T-helper 9 cell (primary cell): ENCODE results near the gene PIGR.
A peak's percentile ranks its signal among the peaks of the same experiment; 100 is the strongest.

Source experiments
- DNase-seq: peaks from one replicate; pipeline ENCODE4 v3.0.0-alpha.2; 2020

PIGR gene

DNA sequence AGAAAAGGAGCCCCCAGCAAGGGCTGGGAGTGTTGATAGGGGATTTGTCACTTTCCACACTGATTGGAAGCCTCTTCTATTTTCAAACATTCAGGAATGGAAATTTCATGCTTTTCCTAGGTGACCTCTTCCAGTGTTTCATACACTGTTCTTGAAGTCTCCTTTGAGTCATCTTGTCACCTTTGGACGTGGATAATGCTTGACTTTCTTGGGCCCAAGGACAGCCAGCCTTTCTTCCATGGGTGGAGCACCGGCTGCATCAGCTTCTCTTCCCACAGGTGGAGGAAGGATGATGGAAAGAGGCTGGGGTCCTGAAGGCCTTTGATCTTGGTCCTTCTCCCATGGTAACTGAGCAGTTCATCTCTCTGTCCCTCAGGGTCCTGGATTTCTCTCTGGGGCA, 11.9 kb upstream of the PIGR start:
- no peak for DNase-seq

DNA sequence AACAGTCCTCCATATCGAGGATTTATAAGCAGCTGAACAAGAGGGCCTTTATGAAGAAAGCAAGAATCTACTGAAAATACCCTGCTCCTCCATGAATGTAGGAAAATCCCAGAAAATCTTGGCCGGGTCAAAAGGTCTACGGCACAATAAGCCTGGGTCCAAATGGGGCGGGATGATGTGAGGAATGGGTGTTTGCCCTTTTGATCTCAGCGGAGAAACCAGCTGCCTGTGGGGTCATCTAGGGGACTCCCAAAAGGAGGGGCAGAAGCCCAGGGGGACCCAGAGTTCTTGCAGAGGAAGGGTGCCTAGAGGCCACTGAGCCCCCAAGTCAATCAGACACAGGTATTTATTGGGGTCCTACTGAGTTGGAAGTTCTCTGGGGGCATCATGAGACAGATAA, 11.4 kb upstream of the PIGR start:
- DNase-seq = no peak

DNA sequence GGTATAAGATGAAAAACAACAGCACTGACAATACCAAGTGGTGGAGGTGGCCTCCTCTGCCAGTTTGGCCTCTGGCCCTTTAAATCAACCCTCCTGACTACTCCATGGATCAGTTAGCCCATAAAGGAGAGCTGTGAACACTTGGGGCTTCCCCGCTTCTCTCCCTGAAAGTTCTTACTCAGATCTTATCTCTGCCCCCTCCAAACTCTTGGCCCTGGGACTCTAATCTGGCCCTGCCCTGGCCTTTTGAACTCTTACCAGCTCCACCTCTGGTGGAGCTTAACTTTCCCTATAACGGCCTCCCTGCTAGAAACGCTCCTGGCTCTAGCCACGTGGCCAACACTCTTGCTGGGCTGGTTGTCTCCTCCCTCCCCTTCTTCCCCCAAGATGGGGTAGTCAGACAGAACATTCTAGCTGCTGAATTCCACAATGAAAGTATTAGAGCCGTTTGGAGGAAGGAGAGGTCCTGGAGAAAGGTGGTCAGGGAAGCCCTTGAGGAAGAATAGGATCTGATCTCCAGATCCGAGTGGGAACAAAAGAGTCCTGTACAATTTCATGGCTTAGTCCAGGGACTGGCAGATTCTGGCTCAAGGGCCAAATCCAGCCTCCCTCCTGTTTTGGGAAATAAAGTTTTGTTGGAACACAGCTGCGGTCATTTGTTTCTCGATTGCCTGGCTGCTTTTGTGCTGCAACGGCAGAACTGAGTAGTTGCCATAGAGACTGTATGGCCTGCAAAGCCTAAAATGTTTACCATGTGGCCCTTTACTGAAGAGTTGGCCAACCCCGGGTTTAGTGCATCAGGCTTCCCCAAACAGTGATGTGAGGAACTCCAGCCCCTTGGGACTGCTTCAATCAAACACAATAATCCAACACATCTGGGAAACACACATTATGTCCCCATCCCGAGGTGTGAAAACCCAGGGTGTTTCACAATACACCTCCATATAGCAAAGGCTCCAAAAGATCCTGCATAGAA, 9.5 kb upstream of the PIGR start:
- DNase-seq = no peak

DNA sequence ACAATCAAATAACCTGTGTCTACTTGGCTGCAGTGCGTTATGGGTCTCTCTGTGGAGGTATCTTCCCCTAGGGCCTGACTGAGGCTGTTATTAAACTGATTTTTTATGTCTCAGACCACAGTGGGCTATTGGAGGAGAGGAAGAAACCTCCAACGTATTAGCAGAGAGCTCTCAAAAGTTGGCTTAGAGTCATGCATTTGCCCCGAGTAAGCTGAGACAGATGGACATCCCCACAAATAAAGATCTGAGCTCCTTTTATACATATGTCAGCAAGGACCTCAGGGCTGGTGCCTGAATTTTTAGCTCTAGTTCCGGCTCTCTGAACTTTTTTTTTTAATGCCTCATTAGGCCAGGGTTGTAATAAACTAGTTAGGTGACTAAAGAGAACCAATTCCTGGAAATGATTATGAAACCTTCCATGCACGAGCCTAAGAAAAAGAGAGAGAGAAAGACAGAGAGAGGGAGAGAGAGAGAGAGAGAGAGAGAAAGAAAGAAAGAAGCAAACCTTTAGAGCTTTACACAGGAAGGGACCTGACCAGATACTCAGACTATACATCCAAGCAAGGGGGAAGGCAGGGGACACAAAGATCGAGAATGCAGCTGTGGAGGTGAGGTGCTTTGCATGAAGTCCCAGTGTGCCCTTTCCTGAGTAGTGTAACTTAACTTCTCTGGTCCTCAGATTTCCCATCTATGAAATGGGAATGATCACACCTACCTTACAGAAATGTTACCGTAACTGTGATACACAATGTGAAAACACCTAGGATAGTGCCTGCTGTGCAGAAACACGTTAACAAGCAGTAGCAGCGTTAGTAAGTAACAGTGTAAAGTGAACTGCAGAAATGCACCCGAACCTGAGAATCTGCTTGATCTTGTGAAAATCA, 8.4 kb upstream of the PIGR start:
- DNase-seq = no peak

DNA sequence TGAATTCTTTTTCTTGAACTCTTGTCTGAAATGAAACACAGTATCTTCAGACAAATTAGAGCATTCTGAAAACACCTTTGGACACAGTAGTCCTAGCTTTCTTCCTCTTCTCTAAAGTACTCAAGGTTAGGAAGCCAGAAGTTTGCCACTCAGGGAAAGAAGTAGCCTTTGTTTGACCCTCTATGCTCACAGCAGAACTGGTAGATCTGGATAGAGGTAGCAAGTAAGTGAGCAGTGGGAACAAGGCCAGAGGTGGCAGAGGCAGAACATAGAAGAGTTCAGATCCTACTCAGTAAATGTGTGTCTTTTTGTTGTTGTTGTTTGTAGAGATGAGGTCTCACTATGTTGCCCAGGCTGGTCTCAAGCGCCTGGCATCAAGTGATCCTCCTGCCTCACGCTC, 7.4 kb upstream of the PIGR start:
- DNase-seq = no peak

DNA sequence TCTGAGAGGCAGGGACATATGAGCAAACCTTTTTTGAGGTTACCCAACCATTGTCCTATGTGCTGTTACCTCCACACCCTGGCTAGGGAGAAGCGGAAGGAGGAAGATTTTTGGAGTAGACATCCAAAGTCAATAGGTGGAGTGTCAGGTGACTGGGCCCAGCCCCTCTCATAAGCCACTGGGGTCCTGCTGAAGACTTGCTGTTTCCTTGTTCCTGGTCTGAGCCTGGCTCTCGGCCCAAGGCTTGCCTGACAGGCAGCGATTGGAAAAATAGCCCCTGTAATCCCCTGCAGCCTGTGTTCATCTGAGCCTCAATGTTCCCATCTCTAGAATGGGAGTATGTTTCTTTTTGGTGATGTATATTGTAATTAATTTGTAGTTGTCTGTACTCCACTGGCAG, 6.9 kb upstream of the PIGR start:
- no peak for DNase-seq

DNA sequence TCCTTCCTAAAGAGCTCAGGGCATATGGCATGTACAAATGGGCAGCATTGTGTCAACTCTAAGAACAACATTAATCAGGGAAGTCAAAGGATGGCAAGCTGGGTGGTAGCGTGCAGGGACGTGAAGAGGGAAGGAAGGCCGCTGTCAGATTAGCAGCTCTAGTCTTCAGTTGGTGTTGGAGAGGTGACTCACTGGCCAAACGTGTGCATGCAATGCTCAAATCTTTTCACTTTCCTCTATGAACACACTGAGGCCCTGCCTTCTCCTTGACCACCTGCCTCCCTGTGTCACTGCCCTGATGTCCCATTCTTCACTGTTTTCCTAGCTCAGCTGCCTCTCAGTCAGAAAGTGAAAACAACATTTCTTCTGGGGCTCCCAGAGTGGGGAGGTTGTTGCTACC, 5.9 kb upstream of the PIGR start:
- no peak for DNase-seq

DNA sequence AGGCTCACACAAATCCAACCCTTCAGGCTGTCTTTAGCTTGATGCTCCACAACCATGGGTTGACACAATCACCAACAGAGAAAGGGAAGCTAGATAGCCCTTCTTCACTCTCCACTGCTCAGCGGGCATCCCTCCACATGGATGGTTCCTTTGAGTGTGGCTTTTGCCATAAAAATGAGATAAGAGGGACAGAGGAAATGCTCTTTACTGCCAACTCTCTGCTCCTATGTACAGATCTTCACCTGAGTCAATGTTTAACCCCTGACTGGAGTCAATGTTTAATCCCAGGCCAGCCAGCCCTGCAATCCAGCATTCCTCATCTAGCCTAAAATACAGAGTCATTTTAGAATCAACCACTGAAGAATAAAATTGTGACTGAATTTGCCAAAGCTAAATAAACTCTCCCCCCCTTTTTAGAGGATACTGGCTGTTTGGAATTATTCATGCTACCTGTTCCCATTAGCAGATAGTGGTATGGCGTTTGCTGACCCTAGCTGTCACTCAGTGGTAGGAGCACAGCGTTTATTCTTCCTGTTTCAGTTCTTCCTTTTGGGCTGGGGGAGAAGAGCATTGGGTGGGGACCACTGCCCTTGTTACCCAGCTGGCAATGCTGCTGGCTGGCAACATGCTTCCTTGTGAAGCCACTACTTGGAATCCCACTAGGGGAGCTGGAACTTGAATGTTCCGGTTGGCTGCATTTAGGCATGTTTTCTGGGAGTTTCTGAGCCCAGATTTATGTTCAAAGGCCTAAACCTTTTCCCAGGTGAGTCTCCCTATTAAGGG, 5.2 kb upstream of the PIGR start:
- DNase-seq = no peak

DNA sequence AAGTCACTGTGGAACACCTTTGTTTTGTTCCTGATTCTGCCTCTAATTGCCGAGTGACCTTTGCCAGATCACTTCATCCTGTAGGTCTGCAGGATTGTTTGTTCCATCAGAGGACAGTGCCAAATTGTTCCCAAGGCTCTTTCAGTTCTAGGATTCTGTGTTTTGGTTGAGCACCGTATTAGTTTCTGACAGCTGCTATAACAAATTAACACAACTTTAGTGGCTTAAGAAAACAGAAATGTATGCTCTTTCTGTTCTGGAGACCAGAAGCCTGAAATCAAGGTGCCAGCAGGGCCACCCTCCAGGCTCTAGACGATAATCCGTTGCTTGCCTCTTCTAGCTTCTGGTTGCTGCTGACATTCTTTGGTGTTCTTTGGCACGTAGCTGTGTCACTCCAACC, 3.4 kb upstream of the PIGR start:
- DNase-seq = no peak

DNA sequence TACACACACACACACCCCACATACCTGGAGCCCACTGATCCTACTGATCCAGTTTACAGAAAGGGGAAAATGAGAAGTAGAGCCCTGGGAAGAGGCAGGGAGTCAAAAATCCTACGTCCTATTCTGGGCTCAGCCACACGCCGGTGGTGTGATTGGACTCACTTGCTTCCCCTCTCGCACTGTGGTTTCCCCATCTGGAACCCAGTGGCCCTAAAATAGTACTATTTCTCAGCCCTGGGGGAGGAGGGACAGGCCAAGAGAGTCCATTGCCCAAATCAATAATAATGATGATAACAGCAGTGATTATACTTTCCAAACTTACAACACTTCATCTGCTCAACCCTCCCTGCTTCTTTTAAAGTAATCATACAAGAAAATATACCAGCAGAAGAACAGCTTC, 2.9 kb upstream of the PIGR start:
- no peak for DNase-seq

DNA sequence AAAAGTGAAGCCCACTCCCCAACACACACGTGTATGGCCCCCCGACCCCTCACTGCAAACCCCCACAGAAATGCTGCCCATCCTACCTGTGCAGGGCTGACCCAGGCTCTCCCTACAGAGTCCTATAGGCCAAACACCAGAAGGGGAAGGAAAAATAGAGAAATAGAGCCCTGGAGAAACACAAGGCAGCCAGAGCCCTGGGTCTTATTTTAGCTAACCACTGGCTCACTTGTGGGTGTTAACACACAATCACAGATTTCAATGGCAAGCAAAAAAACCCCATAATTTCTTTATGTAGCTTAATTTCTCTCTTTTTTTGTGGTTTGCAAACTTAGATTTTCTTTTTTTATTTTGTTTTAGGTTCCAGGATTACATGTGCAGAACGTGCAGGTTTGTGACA, 989 bp upstream of the PIGR start:
- DNase-seq = no peak

DNA sequence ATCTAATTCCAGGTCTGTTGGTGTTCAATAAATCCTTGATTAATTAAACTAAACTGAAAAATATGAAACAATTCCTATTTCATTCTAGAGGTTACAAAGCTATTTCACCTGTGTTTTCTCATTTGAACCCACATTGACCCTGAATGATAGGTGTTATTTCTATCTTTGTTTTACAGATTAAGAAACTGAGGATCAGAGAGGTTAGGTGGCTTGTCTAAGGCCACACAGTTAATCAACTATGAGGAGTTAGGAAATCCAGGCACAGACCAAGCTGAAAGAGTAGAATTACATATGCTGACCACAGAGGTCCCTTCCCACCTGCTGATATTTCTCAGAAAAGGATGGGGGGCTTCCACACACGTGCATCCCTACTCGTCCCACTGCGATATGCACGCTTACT, 487 bp downstream of the PIGR start:
- no peak for DNase-seq

DNA sequence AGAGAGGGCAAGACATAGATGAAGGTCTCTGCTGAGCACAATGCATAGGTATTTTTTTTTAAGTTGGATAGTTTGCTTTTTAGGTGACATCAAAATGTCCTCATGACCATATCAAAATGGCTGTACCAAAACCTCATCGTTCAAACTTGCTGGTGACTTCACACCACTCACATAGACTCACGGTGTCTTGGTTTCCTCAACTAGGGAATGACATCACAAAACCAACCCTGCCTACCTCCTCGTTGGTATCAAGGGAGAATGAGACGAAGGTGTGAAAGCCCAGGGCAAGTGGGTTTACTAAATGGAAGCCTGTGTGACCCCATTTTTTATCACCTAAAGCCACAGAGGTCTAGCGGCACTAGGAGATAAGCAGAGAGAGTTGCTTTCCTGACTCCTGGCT, 1.6 kb downstream of the PIGR start:
- no peak for DNase-seq

DNA sequence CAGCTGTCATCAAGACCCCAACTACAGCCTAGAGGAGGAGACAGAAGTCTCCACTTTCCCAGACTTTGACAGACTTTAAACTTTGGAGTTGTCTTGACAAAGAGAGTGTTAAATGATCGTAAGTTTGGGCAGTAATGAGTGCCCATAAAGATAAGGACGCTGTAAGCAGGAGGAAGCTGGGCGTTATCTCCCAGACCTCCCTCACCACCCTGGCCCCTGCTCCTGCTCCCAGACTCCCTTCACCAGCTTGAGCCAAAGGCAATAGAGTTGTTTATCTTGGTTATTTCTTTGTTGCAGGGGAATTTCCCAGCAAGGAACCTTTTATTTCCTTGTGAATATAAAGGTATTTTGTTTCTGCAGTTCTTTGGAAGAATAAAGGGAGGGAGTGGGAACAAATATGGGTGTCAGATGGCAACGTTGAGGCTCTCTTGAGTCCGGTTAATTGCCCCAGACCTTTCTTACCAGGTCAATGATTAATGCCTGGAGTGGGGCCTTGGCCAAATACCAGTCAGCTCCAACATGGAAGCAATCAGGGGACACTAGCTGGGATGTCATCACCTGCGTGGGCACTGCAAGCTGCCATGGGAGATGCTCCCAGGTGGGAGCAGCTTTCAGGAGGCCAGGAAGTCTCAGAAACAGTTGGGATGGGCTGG, 4.4 kb downstream of the PIGR start:
- DNase-seq = no peak

DNA sequence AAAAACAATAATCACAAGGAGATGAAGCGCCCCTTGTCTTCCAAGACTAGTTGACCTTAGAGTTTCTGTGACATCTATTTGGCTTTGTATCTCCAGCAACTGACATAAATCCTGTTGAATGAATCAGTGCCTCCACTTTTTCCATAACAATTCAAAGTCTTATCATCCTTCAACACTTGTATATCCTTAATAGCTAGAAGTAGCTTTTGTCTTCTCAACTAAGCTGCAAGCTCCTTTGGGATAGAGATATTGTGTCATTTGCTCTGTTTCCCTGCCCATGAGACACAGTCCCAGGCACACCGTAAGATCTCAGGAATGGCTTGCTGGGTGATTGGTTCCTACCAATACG, 5.7 kb downstream of the PIGR start:
- no peak for DNase-seq

DNA sequence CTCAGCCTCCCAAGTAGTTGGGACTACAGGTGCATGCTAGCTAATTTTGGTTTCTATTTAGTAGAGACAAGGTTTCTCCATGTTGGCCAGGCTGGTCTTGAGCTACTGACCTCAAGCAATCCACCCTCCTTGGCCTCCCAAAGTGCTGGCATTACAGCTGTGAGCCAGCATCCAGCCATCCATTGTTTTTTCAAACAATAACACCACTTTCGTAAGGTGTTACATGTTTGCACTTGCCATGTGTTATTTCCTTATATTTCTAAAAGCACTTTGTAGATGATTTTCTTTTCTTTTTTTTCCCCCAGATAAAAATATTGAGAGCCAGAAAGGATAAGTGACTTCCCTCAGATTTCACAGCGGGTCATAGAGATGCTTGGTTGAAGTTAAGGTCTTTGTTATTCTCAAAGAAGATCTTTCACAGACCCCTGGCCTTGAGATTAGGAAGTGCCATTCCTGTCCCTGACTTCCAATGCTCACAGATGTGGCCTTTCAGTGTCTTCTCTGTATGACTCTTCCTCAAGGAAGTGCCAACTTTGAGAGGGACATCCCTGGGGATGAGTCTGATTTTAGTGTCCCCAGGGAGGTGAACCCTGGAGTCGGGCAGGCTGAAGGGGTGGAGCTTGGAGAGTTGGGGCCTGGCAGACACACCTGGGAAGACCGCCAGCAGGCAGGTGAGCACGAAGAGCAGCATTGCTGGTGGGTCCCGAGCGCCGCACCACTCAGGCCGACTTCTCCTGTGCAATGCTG, 6.3 kb downstream of the PIGR start:
- DNase-seq = no peak

DNA sequence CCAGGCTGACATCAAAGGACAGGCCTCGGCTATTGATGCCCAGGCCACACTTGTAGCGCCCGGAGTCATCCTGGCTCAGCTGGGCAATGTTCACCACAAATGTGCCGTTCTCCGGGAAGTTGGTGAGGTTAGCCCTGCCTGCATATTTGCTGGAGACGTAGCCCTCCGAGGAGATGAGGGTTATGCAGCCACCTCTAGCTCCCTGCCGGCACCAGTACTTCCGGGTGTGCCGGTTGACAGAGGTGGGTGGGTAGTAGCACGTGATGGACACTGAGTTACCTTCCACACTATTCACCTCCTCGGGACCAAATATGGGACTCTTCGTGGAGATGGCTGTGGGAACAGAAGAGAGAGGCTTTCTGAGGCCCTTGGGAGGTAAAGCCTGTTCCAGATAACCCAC, 7.1 kb downstream of the PIGR start:
- DNase-seq = no peak

DNA sequence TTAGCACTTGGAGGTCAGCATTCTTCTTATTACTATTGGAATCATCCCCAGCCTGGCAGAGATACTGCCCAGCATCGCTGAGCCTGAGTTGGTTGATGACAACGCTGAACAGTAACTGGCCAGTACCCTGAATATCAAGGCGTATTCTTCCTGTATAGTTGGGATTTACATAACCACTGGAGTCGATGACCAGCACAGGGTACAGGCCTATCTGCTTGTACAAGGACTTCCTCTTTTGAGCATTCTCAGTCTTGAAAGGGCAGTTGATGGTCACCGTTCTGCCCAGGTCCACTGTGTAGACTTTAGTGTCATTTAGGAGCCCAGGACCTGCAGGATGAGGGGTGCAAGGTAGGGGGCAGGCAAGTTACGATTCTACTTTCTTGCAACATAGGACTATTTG, 8.8 kb downstream of the PIGR start:
- DNase-seq = no peak

DNA sequence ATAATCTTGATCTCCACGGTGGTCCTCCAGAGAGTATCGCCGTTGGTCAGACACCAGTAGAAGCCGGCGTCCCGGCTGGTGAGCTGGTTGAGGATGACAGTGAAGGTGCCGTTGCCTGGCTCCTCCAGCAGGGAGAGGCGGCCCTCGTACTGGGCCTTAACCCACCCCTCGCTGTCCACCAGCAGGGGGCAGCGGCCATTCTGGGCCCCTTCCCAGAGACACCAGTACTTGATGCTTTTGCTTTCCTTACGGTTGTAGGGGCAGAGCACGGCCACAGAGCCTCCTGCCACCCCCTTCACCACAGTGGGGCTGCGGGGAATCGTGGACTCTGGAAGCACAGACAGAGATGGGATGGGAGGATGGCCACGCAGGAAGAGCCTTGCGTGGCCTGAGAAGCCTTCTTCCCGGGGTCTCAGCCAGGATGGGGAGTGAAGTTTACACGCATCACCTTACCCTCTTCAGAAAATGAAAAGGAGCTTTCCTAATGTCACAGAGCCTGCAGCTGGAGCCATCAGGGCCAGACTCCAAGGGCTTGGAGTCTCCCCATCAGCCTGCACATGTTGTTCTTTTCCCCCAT, 10.7 kb downstream of the PIGR start:
- no peak for DNase-seq

DNA sequence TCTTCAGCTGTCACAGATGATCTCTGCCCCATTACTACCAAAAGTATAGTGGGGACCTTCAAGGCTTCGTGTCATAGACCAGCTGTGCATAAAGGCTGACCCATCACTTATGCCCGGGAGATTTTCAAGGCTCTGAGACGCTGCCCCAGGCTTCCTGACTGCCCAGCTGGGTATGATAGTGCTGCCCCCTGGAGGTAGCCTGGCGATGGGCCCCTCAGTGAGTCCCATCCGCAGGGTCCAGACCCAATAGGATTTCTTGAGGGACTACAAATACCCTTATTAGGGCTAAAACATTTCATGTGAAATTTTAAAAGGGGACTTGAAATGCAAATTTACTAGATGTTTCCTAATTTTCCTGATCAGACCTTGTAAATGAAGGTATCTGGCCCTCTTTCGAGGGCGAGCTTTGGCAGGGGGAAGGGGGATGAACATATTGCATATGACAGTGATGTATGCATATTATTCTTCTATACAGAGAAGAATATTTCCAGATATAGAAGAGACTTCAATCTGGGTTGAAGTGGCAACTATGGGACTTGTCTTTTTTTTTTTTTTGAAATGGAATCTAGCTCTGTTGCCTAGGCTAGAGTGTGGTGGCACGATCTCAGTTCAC, 12.8 kb downstream of the PIGR start:
- peak; percentile 72 for DNase-seq

DNA sequence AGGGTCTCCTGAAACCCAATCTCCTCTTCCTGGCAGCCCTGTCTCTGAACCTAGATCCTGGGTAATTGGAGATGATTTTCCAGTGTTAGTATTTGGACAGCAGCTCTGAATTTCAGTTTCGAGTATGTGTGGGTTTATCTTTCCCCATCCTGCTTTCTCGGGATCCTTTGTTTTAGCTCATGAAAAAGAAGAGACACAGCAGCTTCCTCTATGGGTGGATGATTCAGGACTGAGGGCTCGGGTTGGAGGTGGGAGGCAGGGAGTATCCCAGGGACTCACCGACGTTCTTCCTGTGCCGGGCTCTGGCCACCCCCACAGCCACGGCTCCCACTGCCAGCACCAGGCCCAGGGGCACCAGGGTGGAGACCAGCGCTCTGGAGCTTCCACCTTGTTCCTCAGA, 14.1 kb downstream of the PIGR start:
- no peak for DNase-seq
